Fibroblast of mammary gland (primary cell): ENCODE results near the gene CDKN3.
A peak's percentile ranks its signal among the peaks of the same experiment; 100 is the strongest.
"Not testable (repeated sequence)": the region's sequence is repeated elsewhere in the genome, so short reads cannot be mapped to it uniquely, and the experiment has no call there.

ENCODE experiments used
- DNase-seq: peaks from one replicate; pipeline ENCODE4 v3.0.0-alpha.2; 2010; ENCODE audit warnings: low read depth
- H3K4me3 ChIP-seq: 2 replicates; pipeline ENCODE4 v1.5.1; 2011; ENCODE audit warnings: low read depth, mild to moderate bottlenecking, low read length, moderate library complexity; ENCODE audit not compliant: control insufficient read depth
- TF ChIP-seq, protein P1 (sequence below): conservative IDR thresholded peaks from 2 replicates; pipeline ENCODE4 v1.5.1; 2011; ENCODE audit warnings: low read depth, low read length, inconsistent platforms; ENCODE audit not compliant: control insufficient read depth, insufficient read depth

The CDKN3 gene

GRCh38 chr14:54396183-54396492 is 669 bp upstream of the CDKN3 start:
- H3K4me3 ChIP-seq = peak overlapping the region; percentile 59
- TF ChIP-seq, protein P1, sequence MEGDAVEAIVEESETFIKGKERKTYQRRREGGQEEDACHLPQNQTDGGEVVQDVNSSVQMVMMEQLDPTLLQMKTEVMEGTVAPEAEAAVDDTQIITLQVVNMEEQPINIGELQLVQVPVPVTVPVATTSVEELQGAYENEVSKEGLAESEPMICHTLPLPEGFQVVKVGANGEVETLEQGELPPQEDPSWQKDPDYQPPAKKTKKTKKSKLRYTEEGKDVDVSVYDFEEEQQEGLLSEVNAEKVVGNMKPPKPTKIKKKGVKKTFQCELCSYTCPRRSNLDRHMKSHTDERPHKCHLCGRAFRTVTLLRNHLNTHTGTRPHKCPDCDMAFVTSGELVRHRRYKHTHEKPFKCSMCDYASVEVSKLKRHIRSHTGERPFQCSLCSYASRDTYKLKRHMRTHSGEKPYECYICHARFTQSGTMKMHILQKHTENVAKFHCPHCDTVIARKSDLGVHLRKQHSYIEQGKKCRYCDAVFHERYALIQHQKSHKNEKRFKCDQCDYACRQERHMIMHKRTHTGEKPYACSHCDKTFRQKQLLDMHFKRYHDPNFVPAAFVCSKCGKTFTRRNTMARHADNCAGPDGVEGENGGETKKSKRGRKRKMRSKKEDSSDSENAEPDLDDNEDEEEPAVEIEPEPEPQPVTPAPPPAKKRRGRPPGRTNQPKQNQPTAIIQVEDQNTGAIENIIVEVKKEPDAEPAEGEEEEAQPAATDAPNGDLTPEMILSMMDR = no peak

GRCh38 chr14:54399560-54399959 is 2.8 kb downstream of the CDKN3 start:
- no peak overlapping the region for H3K4me3 ChIP-seq
- DNase-seq = no peak
- TF ChIP-seq, protein P1 = no peak

More at GRCh38 chr14:54396183-54396492, 669 bp upstream of the CDKN3 start:
- no peak for DNase-seq

DNA sequence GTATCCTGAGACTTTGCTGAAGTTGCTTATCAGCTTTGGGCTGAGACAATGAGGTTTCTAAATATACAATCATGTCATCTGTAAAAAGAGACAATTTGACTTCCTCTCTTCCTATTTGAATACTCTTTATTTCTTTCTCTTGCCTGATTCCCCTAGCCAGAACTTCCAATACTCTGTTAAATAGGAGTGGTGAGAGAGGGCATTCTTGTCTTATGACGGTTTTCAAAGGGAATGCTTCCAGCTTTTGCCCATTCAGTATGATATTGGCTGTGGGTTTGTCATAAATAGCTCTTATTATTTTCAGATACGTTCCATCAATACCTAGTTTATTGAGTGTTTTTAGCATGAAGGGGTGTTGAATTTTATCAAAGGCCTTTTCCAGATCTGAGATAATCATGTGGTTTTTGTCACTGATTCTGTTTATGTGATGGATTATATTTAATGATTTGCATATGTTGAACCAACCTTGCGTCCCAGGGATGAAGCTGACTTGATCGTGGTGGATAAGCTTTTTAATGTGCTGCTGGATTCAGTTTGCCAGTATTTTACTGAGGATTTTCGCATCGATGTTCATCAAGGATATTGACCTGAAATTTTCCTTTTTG is 6.7 kb downstream of the CDKN3 start:
- H3K4me3 ChIP-seq = not testable (repeated sequence)
- DNase-seq = peak; percentile 16

- no peak overlapping the region for H3K4me3 ChIP-seq
- no peak for DNase-seq
- TF ChIP-seq, protein P1 = no peak
Measured at GRCh38 chr14:54410215-54410614, 13.4 kb downstream of the CDKN3 start.

- no peak overlapping the region for H3K4me3 ChIP-seq
- TF ChIP-seq, protein P1 = no peak
- no peak for DNase-seq
Measured at GRCh38 chr14:54411371-54411770, 14.6 kb downstream of the CDKN3 start.

DNA sequence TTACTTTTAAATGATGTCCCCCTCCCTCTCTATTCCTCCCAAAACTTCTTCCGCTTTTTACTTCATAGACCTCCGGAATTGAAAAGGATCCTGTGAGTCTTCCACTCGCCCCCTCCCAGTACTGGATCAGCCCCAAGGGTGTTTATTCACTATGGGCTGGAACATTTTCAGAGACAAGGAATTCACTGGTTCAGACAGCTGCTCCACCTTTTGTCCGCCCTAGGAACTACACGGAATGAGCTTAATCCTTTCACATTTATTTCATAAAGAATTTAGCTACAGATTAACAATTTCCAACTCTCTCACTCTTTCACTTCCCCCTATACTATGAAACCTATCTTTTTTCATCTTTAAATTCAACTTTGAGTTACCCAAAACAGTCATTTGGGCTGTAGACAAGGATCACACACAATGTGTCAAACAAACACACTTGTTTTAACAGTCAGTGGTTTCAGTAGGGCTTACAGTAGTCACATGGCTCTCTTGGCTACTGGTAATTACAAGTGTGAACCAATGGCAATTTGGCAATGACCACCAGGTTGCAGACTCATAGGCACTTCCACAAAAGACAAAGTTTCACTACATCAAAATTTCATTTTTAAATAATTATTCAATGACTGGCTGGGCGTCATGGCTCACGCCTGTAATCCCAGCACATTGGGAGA is 23.8 kb downstream of the CDKN3 start:
- DNase-seq = peak; percentile 67

DNA sequence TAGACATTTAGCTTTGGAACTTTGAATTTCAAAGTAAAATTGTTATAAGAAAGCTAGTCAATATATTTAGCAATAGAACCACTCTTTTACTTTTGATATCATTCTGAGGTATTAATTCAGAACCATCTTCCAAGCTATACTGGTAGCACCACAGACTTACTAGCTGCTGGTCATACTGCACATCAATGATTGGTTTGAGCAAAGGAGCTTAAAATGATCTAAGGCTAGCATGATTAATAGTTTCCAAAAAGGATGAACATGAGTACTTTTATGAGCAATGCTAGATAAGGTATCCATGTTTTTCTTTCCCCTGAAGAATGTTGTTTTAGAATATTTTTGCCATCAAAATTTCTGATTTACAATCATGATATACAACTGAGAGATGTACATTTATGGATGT is 27.2 kb downstream of the CDKN3 start:
- H3K4me3 ChIP-seq = no peak overlapping the region
- TF ChIP-seq, protein P1 = no peak
- DNase-seq = no peak

More for the DNA sequence above, 23.8 kb downstream of the CDKN3 start:
- TF ChIP-seq, protein P1 = peak; percentile 74
- H3K4me3 ChIP-seq = no peak overlapping the region
